Liver (tissue), 3 donors: Measurements from ENCODE around the gene EHD1.
A peak's percentile ranks its signal among the peaks of the same experiment; 100 is the strongest.

Experiments
- EGR1 ChIP-seq, 2 donors: IDR thresholded peaks; 2 replicates each; pipeline ENCODE4 v1.6.1; 2016 to 2018; ENCODE audit warnings: antibody characterized with exemption in 2 of 2, low read depth in 2 of 2
- FOXA1 ChIP-seq: IDR thresholded peaks from 2 replicates; pipeline ENCODE4 v1.6.1; 2016; ENCODE audit warnings: antibody characterized with exemption
- JUND ChIP-seq, 2 donors: IDR thresholded peaks; 2 replicates each; pipeline ENCODE4 v1.6.1; 2016; ENCODE audit warnings: antibody characterized with exemption in 2 of 2
- RAD21 ChIP-seq, 2 donors: IDR thresholded peaks; 2 replicates each; pipeline ENCODE4 v1.6.1; 2016; ENCODE audit warnings: antibody characterized with exemption in 2 of 2, mild to moderate bottlenecking in 2 of 2
- SP1 ChIP-seq: IDR thresholded peaks from 2 replicates; pipeline ENCODE4 v1.6.1; 2018; ENCODE audit warnings: antibody characterized with exemption, mild to moderate bottlenecking
- TAF1 ChIP-seq: conservative IDR thresholded peaks from 2 replicates; pipeline ENCODE4 v1.6.1; 2016; ENCODE audit warnings: antibody characterized with exemption, mild to moderate bottlenecking
- TF ChIP-seq, protein P1 (sequence below): IDR thresholded peaks from 2 replicates; pipeline ENCODE4 v1.6.1; 2016; ENCODE audit warnings: antibody characterized with exemption
- TF ChIP-seq, protein P2 (sequence below): fragments of 150-350 bp; IDR thresholded peaks from 2 replicates; pipeline ENCODE4 v1.5.1; 2017; ENCODE audit warnings: improper control_type of control experiment, low read depth, low read length; ENCODE audit not compliant: missing input control
- TF ChIP-seq, protein P3 (sequence below): IDR thresholded peaks from 2 replicates; pipeline ENCODE4 v1.6.1; 2016; ENCODE audit warnings: antibody characterized with exemption
- TF ChIP-seq, protein P4 (sequence below): IDR thresholded peaks from 2 replicates; pipeline ENCODE4 v1.6.1; 2016; ENCODE audit warnings: antibody characterized with exemption, mild to moderate bottlenecking
- donor health status: healthy.
- donor health status: healthy.

DNA sequence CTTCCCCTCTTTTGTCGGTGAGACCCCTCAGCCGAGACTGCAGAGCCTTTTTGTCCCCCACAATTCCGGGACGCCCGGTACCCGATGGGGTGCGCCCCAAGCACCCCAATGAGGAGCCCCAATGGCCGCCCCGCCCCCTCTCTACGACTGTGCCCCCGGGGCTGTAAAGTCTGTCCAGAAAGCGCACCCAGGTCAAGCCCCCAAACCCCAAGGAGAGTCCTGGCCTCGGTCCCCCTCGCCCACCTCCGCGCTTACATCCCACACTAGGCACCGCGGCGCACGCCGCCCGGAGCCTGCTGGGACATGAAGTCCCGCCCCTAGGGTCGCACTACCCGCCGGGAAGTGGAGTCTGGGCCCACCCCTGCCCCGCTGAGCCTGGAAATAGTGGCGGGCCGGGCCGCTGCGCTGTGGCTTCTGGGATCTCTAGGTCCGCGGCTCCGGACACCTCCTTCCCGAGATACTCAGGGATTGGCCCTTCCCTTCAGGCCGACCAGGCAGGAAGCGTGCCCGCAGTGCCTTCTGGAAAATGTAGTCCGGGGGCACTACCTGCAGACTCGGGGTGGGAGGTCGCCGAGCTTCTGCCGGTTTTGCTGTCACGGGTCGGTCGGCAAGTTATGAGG is 68.0 kb downstream of the EHD1 start, which contains the start of gene MEN1:
- TF ChIP-seq, protein P1, sequence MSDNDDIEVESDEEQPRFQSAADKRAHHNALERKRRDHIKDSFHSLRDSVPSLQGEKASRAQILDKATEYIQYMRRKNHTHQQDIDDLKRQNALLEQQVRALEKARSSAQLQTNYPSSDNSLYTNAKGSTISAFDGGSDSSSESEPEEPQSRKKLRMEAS: no peak
- TF ChIP-seq, protein P2, sequence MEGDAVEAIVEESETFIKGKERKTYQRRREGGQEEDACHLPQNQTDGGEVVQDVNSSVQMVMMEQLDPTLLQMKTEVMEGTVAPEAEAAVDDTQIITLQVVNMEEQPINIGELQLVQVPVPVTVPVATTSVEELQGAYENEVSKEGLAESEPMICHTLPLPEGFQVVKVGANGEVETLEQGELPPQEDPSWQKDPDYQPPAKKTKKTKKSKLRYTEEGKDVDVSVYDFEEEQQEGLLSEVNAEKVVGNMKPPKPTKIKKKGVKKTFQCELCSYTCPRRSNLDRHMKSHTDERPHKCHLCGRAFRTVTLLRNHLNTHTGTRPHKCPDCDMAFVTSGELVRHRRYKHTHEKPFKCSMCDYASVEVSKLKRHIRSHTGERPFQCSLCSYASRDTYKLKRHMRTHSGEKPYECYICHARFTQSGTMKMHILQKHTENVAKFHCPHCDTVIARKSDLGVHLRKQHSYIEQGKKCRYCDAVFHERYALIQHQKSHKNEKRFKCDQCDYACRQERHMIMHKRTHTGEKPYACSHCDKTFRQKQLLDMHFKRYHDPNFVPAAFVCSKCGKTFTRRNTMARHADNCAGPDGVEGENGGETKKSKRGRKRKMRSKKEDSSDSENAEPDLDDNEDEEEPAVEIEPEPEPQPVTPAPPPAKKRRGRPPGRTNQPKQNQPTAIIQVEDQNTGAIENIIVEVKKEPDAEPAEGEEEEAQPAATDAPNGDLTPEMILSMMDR: no peak
- peak; percentile 89 for TF ChIP-seq SP1
- TF ChIP-seq, protein P3, sequence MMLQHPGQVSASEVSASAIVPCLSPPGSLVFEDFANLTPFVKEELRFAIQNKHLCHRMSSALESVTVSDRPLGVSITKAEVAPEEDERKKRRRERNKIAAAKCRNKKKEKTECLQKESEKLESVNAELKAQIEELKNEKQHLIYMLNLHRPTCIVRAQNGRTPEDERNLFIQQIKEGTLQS: no peak
- TF ChIP-seq RAD21 (IDR thresholded peaks at IDR 0.05): no peak
- TF ChIP-seq TAF1: peak; percentile 87
- no peak for TF ChIP-seq EGR1 (IDR thresholded peaks at IDR 0.05; ENCODE audit: low read depth in 2 of 2)
- TF ChIP-seq, protein P4, sequence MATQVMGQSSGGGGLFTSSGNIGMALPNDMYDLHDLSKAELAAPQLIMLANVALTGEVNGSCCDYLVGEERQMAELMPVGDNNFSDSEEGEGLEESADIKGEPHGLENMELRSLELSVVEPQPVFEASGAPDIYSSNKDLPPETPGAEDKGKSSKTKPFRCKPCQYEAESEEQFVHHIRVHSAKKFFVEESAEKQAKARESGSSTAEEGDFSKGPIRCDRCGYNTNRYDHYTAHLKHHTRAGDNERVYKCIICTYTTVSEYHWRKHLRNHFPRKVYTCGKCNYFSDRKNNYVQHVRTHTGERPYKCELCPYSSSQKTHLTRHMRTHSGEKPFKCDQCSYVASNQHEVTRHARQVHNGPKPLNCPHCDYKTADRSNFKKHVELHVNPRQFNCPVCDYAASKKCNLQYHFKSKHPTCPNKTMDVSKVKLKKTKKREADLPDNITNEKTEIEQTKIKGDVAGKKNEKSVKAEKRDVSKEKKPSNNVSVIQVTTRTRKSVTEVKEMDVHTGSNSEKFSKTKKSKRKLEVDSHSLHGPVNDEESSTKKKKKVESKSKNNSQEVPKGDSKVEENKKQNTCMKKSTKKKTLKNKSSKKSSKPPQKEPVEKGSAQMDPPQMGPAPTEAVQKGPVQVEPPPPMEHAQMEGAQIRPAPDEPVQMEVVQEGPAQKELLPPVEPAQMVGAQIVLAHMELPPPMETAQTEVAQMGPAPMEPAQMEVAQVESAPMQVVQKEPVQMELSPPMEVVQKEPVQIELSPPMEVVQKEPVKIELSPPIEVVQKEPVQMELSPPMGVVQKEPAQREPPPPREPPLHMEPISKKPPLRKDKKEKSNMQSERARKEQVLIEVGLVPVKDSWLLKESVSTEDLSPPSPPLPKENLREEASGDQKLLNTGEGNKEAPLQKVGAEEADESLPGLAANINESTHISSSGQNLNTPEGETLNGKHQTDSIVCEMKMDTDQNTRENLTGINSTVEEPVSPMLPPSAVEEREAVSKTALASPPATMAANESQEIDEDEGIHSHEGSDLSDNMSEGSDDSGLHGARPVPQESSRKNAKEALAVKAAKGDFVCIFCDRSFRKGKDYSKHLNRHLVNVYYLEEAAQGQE: peak; percentile 88
- no peak for TF ChIP-seq JUND (IDR thresholded peaks at IDR 0.05)
- TF ChIP-seq FOXA1: peak; percentile 25
